DMS 273 (cell line): ENCODE data around the gene SRGAP3.
A peak's percentile ranks its signal among the peaks of the same experiment; 100 is the strongest.

Experiments used
- DNase-seq: peaks from one replicate; lab custom pipeline; 2025; ENCODE audit not compliant: unreplicated experiment; lab: John Stamatoyannopoulos, UW

The SRGAP3 gene

GRCh38 chr3:9064850-9065249 lies 184.6 kb downstream of the SRGAP3 start:
- no peak for DNase-seq

- DNase-seq: no peak
These were observed 185.2 kb downstream of the SRGAP3 start for GRCh38 chr3:9064251-9064650.

DNA sequence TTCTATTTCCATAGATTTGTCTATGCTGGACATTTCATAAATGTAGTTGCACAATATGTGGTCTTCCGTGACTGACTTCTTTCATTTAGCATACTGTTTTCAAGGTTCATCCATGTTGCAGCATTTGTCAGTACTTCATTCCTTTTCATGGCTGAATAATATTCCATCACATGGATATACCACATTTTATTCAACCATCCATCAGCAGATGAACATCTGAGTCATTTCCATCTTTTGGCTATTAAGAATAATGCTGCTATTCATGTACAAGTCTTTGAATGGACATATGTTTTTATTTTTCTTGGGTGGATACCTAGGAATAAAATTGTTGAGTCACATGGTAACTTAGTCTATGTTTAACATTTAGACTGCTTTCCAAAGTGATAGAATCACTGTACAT lies 186.9 kb downstream of the SRGAP3 start:
- DNase-seq: no peak

- no peak for DNase-seq
These were observed 187.8 kb downstream of the SRGAP3 start for GRCh38 chr3:9061634-9062033.

- no peak for DNase-seq
These were observed 189.7 kb downstream of the SRGAP3 start for GRCh38 chr3:9059489-9060400.

- DNase-seq: no peak
These were observed 192.9 kb downstream of the SRGAP3 start for GRCh38 chr3:9056581-9056980.

GRCh38 chr3:9047452-9048346 lies 201.7 kb downstream of the SRGAP3 start:
- DNase-seq: no peak

- no peak for DNase-seq
These were observed 204.1 kb downstream of the SRGAP3 start for GRCh38 chr3:9045371-9045770.

- DNase-seq: no peak
These were observed 206.4 kb downstream of the SRGAP3 start for GRCh38 chr3:9043063-9043462.

- DNase-seq: no peak
These were observed 207.8 kb downstream of the SRGAP3 start for GRCh38 chr3:9041626-9042025.

DNA sequence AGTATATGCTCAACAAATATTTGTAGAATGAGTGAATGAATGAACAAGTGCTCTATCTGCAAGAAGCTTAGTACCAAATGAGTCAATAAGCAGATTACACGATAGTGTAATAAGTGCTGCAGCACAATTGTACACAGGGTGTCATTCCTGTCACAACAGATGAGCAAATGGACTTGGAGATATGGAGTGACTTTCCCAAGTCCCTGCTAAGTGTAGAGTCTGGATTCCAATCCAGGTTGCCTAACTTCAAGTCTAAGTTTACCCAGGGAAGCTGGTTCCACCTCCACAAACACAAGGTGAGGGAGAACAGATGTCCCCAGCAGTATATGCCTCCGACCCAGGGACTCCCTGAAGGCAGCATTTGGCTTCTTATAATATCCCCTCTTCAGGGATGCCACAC lies 208.4 kb downstream of the SRGAP3 start:
- no peak for DNase-seq

DNA sequence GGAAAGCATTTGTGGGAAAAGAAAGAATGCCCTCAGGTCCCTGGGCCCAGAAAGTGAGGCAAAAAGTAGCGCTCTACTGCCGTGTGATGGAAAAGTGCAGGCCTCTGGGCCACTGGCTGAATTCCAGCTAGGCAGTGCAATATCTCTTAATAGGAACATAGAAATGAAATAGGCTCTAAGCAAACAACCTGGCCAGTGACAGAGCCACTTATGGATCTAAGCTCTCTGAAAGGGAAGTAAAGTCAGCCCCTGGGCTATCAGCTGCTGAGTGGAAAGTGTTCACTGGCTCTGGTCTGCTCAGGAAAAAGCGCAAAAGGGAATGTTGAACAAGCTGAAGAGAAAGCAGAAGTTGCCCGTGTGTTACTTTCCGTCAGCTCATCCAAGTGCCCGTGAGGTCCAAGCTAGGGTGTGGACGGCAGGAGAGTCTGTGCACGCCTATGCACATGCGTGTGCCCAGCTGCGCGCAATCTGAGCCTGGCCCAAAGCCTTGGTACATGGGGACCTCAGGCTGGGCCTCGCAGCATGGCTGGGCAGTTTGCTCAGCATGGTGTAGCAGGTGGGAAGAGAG lies 212.2 kb downstream of the SRGAP3 start:
- peak; percentile 54 for DNase-seq

DNA sequence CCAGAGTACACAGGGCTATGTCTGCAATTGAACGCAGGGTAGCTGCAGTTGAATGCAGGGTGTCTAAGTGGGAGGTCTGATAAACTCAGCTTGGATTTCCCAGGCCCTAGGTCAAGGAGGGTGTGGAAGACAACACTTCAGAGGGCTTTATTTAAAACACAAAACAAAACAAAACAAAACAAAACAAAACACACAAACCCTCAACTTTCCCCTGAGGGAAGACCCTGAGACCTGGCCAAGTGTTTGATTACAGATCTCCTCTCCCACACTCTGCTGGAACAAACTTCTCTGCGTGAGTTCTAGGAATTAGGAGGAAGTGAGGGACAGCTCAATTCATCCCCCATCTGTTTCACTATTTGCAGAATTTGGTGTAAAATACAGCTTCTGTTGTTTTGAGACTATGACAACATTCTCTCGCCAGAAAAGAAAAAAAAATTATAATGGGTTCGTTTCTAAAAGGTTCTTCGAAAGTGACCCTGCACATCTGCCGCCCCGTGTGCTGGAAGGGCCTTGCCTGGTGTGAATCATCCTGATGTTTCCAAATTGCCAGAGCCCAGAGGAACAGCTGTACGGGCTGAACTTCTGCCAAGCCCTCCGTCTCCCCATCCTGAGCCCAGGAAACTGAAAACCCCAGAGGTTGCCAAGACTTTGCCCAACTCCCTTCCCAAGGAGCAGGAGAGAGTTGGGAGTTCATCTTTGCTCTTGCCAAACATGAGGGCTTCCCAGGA lies 212.9 kb downstream of the SRGAP3 start:
- peak; percentile 62 for DNase-seq

DNA sequence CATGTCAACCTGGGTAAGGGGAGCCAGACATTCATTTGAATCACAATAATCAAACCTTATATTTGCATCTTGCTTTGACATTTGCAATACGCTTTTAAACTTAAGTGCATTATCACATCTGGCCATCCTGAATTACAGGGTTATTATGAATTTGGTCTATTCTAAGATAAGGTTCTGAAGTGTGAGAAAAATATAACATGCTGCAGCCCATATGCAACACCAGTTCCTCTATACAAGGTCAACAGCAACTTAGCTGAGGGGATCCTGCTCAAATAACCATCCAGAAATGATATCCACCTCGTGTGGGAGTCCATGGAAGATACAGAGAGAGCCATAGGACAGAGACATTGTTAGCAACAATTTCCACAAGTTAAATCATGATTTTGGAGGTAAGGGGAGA lies 213.5 kb downstream of the SRGAP3 start:
- no peak for DNase-seq

DNA sequence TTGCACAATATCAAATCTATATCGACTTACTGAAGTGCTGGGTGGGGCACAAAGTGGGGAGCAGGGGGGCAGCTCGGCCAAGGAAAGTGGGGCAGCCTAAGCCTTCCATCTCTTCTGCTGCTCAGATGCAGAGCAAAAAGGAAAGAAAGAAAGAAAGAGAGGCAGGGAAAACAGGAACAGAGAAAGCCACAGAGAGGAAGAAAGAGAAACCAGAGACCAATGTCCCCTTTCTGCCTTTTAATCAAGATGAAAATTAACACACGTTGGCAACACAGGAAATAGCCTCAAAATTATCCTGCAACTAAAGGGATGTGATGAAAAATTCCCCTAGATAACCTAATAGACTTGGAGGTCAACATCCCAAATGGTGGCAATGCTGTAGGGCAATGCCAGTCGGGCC lies 214.0 kb downstream of the SRGAP3 start:
- no peak for DNase-seq

DNA sequence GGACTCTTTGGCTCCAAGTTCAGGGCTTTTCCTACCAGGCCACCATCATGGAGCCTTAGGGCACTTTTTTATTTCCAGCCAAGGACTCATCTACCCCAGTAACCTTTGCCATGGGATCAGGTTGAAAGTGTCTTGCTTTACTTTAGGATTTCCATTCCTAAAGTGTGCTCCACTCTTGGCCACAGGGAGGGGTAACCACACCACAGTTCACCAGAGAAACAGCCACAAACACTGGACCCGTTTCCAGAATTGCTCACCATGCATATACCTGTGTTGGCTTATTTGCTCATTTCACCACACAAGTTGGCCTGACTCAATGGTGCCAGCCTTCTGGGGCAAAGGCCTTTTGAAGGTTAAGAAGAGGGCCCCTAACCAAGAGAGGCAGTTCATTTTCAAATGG lies 215.6 kb downstream of the SRGAP3 start:
- no peak for DNase-seq

- DNase-seq: no peak
These were observed 217.1 kb downstream of the SRGAP3 start for GRCh38 chr3:9032231-9032777.

DNA sequence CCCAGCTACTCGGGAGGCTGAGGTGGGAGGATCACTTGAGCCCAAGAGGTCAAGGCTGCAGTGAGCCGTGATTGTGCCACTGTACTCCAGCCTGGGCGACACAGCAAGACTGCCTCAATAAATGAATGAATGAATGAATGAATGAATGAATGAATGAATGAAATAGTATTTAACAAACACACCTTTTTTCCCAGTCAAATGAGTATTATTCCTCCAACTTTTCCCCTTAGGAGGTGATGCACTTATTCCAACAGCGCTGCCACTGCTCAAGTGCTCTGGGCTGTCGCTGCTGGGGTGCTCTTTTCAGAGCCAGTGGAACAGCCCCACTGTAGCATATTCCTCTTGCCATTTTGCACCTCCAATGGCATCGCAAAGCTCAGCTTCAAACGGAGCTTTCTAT lies 219.4 kb downstream of the SRGAP3 start:
- no peak for DNase-seq

DNA sequence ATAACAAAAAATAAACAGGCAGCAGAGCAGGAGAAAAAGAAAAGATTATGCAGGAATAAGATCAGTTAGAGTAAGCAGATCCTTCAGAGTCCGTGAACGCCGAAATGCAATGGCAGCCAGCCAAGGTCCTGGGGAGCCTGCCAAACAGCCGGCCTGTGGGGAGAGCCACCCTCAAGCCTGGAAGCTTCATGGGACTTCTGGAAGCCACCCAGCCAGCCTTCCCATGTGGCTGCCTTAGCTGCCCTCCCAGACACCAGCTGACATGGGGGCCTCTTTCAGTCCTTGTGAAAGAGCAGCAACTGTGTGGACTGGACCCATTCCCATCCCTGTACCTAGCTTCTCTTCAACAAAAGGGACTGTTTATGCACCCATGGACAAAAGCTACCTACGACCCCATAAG lies 221.3 kb downstream of the SRGAP3 start:
- peak; percentile 87 for DNase-seq

- peak; percentile 69 for DNase-seq
These were observed 223.0 kb downstream of the SRGAP3 start for GRCh38 chr3:9026320-9027045.
